ENCODE results near the gene LAMA2.

Gene LAMA2

GRCh38 chr6:129446272-129447197 is 563.6 kb downstream of the LAMA2 start:
- no peak for DNase-seq (ENCODE audit: low read depth in 1 of 2, low spot score in 1 of 2)
- no peak for TF ChIP-seq JUND (IDR thresholded peaks at IDR 0.05; ENCODE audit: low read depth)
- in situ Hi-C loops (cut with HindIII; ENCODE audit: low pct_unique_long_range_greater_than_20kb, low sequenced_read_pairs): no loop called here

GRCh38 chr6:129447198-129447565 is 564.2 kb downstream of the LAMA2 start:
- no peak for DNase-seq (ENCODE audit: low read depth in 1 of 2, low spot score in 1 of 2)
- TF ChIP-seq JUND (IDR thresholded peaks at IDR 0.05; ENCODE audit: low read depth): no peak
- in situ Hi-C loops (cut with HindIII; ENCODE audit: low pct_unique_long_range_greater_than_20kb, low sequenced_read_pairs): no loop called here

- no peak for DNase-seq (ENCODE audit: low read depth in 1 of 2, low spot score in 1 of 2)
- in situ Hi-C loops (cut with HindIII; ENCODE audit: low pct_unique_long_range_greater_than_20kb, low sequenced_read_pairs): no loop called here
- TF ChIP-seq JUND (IDR thresholded peaks at IDR 0.05; ENCODE audit: low read depth): no peak
Measured at GRCh38 chr6:129448965-129449364, 566.0 kb downstream of the LAMA2 start.

GRCh38 chr6:129451187-129451586 is 568.2 kb downstream of the LAMA2 start:
- in situ Hi-C loops (cut with HindIII; ENCODE audit: low pct_unique_long_range_greater_than_20kb, low sequenced_read_pairs): no loop called here
- no peak for TF ChIP-seq JUND (IDR thresholded peaks at IDR 0.05; ENCODE audit: low read depth)
- no peak for DNase-seq (ENCODE audit: low read depth in 1 of 2, low spot score in 1 of 2)

GRCh38 chr6:129453073-129453472 is 570.1 kb downstream of the LAMA2 start:
- no peak for DNase-seq (ENCODE audit: low read depth in 1 of 2, low spot score in 1 of 2)
- no peak for TF ChIP-seq JUND (IDR thresholded peaks at IDR 0.05; ENCODE audit: low read depth)
- in situ Hi-C loops (cut with HindIII; ENCODE audit: low pct_unique_long_range_greater_than_20kb, low sequenced_read_pairs): no loop called here

GRCh38 chr6:129454488-129454887 is 571.5 kb downstream of the LAMA2 start:
- no peak for DNase-seq (ENCODE audit: low read depth in 1 of 2, low spot score in 1 of 2)
- in situ Hi-C loops (cut with HindIII; ENCODE audit: low pct_unique_long_range_greater_than_20kb, low sequenced_read_pairs): no loop called here
- no peak for TF ChIP-seq JUND (IDR thresholded peaks at IDR 0.05; ENCODE audit: low read depth)

- TF ChIP-seq JUND (IDR thresholded peaks at IDR 0.05; ENCODE audit: low read depth): no peak
- DNase-seq (ENCODE audit: low read depth in 1 of 2, low spot score in 1 of 2): no peak
- in situ Hi-C loops (cut with HindIII; ENCODE audit: low pct_unique_long_range_greater_than_20kb, low sequenced_read_pairs): no loop called here
Measured at GRCh38 chr6:129455126-129455769, 572.3 kb downstream of the LAMA2 start.

- no peak for DNase-seq (ENCODE audit: low read depth in 1 of 2, low spot score in 1 of 2)
- in situ Hi-C loops (cut with HindIII; ENCODE audit: low pct_unique_long_range_greater_than_20kb, low sequenced_read_pairs): no loop called here
- TF ChIP-seq JUND (IDR thresholded peaks at IDR 0.05; ENCODE audit: low read depth): no peak
Measured at GRCh38 chr6:129460221-129460620, 577.3 kb downstream of the LAMA2 start.

- DNase-seq (ENCODE audit: low read depth in 1 of 2, low spot score in 1 of 2): no peak
- in situ Hi-C loops (cut with HindIII; ENCODE audit: low pct_unique_long_range_greater_than_20kb, low sequenced_read_pairs): no loop called here
- no peak for TF ChIP-seq JUND (IDR thresholded peaks at IDR 0.05; ENCODE audit: low read depth)
Measured at GRCh38 chr6:129469070-129469662, 586.2 kb downstream of the LAMA2 start.

- DNase-seq (ENCODE audit: low read depth in 1 of 2, low spot score in 1 of 2): no peak
- in situ Hi-C loops (cut with HindIII; ENCODE audit: low pct_unique_long_range_greater_than_20kb, low sequenced_read_pairs): no loop called here
- TF ChIP-seq JUND (IDR thresholded peaks at IDR 0.05; ENCODE audit: low read depth): no peak
Measured at GRCh38 chr6:129472239-129472638, 589.3 kb downstream of the LAMA2 start.

GRCh38 chr6:129473546-129473945 is 590.6 kb downstream of the LAMA2 start:
- in situ Hi-C loops (cut with HindIII; ENCODE audit: low pct_unique_long_range_greater_than_20kb, low sequenced_read_pairs): no loop called here
- no peak for DNase-seq (ENCODE audit: low read depth in 1 of 2, low spot score in 1 of 2)
- TF ChIP-seq JUND (IDR thresholded peaks at IDR 0.05; ENCODE audit: low read depth): no peak

- in situ Hi-C loops (cut with HindIII; ENCODE audit: low pct_unique_long_range_greater_than_20kb, low sequenced_read_pairs): no loop called here
- no peak for DNase-seq (ENCODE audit: low read depth in 1 of 2, low spot score in 1 of 2)
- no peak for TF ChIP-seq JUND (IDR thresholded peaks at IDR 0.05; ENCODE audit: low read depth)
Measured at GRCh38 chr6:129475477-129476247, 592.7 kb downstream of the LAMA2 start.
